Right atrium auricular region (tissue), 2 donors: ENCODE data around the gene SIPA1L3. TPM values are rescaled to one million over a fixed set of nuclear protein-coding genes. Genes with fewer than 3 reads are reported as not detected.

Source experiments
- DNase-seq: peaks from one replicate; pipeline ENCODE4 v3.0.0-alpha.2; 2019; ENCODE audit warnings: low spot score
- H3K27ac ChIP-seq, 2 donors: fragments of 200-600 bp; sonication (generic); 1 replicate in 1 of 2; 2 replicates in 1 of 2; pipeline ENCODE4 v1.5.1; 2016 to 2019
- H3K27me3 ChIP-seq, 2 donors: fragments of 200-600 bp; sonication (generic); one replicate each; pipeline versions ENCODE4 v1.5.1 to v1.6.0; 2017 to 2019
- H3K36me3 ChIP-seq: fragments of 200-600 bp; sonication (generic); one replicate; pipeline ENCODE4 v1.5.1; 2016
- H3K4me1 ChIP-seq, 2 donors: fragments of 200-600 bp; sonication (generic); one replicate each; pipeline versions ENCODE4 v1.5.1 to v1.6.0; 2017 to 2019
- H3K4me3 ChIP-seq, 2 donors: fragments of 200-600 bp; sonication (generic); 1 replicate in 1 of 2; 2 replicates in 1 of 2; pipeline ENCODE4 v1.5.1; 2017 to 2019; ENCODE audit warnings: mild to moderate bottlenecking in 1 of 2, moderate library complexity in 1 of 2
- H3K9me3 ChIP-seq, 2 donors: fragments of 200-600 bp; sonication (generic); one replicate each; pipeline ENCODE4 v1.5.1; 2019
- CTCF ChIP-seq, 2 donors: fragments of 200-600 bp; sonication (generic); IDR thresholded peaks; one replicate each; pipeline ENCODE4 v1.5.1; 2019; ENCODE audit warnings: antibody characterized with exemption in 2 of 2
- total RNA-seq, 2 donors: library from RNA; depleted of rRNA; stranded (reverse); fragments of >200 nt; gene quantifications; one replicate each; pipeline ENCODE4 v1.1.0, GENCODE V29; 2016

SIPA1L3 gene
- total RNA-seq, 2 donors from 2014 or later: 10.7 to 19.6 TPM

GRCh38 chr19:38012944-38013343, 105.9 kb downstream of the SIPA1L3 start:
- TF ChIP-seq CTCF (IDR thresholded peaks at IDR 0.05): no peak
- Histone ChIP-seq H3K27me3 (no peaks in the 10 kb centered on the region), H3K27ac (no peak overlapping the region), H3K4me3 (no peak overlapping the region), H3K4me1 (no peaks in the 10 kb centered on the region), H3K9me3 (no peaks in the 10 kb centered on the region), H3K36me3 (no peaks in the 10 kb centered on the region)
- no peak for DNase-seq

- TF ChIP-seq CTCF (IDR thresholded peaks at IDR 0.05): no peak
- Histone ChIP-seq H3K27ac (no peak overlapping the region), H3K36me3 (no peaks in the 10 kb centered on the region), H3K4me3 (no peak overlapping the region), H3K9me3 (no peaks in the 10 kb centered on the region), H3K4me1 (no peaks in the 10 kb centered on the region), H3K27me3 (no peaks in the 10 kb centered on the region)
- DNase-seq: no peak
Observed at GRCh38 chr19:38013913-38014580, 107.0 kb downstream of the SIPA1L3 start.

- TF ChIP-seq CTCF (IDR thresholded peaks at IDR 0.05): no peak
- no peaks in the 10 kb centered on the region for H3K27me3 ChIP-seq
- DNase-seq: no peak
- no peak overlapping the region for H3K4me3 ChIP-seq
- no peak overlapping the region for H3K27ac ChIP-seq
- H3K36me3 ChIP-seq: no peaks in the 10 kb centered on the region
- no peaks in the 10 kb centered on the region for H3K9me3 ChIP-seq
- no peaks in the 10 kb centered on the region for H3K4me1 ChIP-seq
Observed at GRCh38 chr19:38015216-38015615, 108.2 kb downstream of the SIPA1L3 start.

- Histone ChIP-seq H3K27ac (no peak overlapping the region), H3K4me3 (no peak overlapping the region), H3K27me3 (no peaks in the 10 kb centered on the region), H3K36me3 (no peaks in the 10 kb centered on the region), H3K4me1 (no peaks in the 10 kb centered on the region), H3K9me3 (no peaks in the 10 kb centered on the region)
- no peak for DNase-seq
- no peak for TF ChIP-seq CTCF (IDR thresholded peaks at IDR 0.05)
Observed at GRCh38 chr19:38015761-38016160, 108.8 kb downstream of the SIPA1L3 start.

DNA sequence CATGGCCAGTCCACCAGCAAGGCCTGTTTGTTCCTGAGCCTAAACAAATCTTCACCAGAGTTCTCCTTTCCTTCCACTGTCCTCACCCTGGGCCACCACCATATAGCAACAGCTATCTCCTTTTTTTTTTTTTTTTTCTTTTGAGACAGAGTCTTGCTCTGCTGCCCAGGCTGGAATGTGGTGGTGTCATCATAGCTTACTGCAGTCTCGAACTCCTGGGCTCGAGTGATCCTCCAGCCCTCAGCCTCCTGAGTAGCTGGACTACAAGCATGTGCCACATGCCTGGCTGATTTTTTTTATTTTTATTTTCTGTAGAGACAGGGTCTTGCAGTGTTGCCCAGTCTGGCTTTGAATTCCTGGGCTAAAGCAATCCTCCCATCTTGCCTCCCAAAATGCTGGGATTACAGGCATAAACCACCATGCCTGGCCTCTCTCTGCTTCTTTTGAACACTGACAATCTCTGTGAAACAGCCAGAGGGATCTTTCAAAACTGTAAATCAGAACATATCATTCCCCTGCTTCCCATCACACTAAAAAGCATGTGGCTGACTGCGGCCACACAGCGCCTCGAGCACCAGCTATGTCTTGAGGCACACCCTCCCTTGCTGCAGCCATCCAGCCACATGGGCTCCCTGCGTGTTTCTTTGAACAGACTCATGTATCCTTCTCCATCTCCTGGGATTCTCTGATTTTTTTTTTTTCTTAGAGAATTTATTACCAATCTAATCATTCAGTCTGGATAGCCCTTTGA, 110.6 kb downstream of the SIPA1L3 start:
- no peak overlapping the region for H3K4me3 ChIP-seq
- no peak for DNase-seq
- H3K27ac ChIP-seq: no peak overlapping the region
- H3K36me3 ChIP-seq: no peaks in the 10 kb centered on the region
- H3K27me3 ChIP-seq: no peaks in the 10 kb centered on the region
- H3K9me3 ChIP-seq: no peaks in the 10 kb centered on the region
- no peak for TF ChIP-seq CTCF (IDR thresholded peaks at IDR 0.05)
- peaks cover 0 to under 1% of the 10 kb centered on the region in 2 donors for H3K4me1 ChIP-seq
